ENCODE measurements around the gene MARCHF10.

GRCh38 chr17:62854098-62854680 lies 46.1 kb upstream of the MARCHF10 start:
- TF ChIP-seq CTCF (IDR thresholded peaks at IDR 0.05; ENCODE audit: poor library complexity) (no peak), EZH2 (IDR thresholded peaks at IDR 0.05; ENCODE audit: borderline replicate concordance) (no peak)

Measured in hepatocyte (in vitro differentiated cells).